ENCODE measurements around the gene SCAPER. TPM values are rescaled to one million over a fixed set of nuclear protein-coding genes. Genes with fewer than 3 reads are reported as not detected.

SCAPER gene
- total RNA-seq, 6 donors from 2014 or later = 14.4 to 67.1 (median 27.6) TPM

DNA sequence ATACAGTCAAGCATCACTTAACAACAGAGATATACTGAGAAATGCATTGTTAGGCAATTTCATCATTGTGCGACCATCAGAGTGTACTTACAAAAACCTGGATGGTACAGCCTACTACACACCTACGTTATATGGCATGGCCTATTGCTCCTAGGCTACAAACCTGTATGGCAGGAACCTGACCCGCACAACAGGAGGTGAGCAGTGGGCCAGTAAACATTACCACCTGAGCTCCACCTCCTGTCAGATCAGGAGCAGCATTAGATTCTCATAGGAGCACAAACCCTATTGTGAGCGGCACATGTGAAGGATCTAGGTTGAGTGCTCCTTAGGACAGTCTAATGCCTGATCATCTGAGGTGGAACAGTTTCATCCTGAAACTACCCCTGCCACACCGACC is 89.7 kb downstream of the SCAPER start:
- Histone ChIP-seq H3K9me3 (no peaks in the 10 kb centered on the region), H3K27me3 (no peaks in the 10 kb centered on the region), H3K4me3 (no peak overlapping the region), H3K36me3 (no peaks in the 10 kb centered on the region), H3K27ac (no peak overlapping the region), H3K4me1 (no peaks in the 10 kb centered on the region)
- TF ChIP-seq POLR2A (IDR thresholded peaks at IDR 0.05) (no peak), EP300 (IDR thresholded peaks at IDR 0.05) (no peak), POLR2AphosphoS5 (IDR thresholded peaks at IDR 0.05) (no peak)
- TF ChIP-seq, protein P1, sequence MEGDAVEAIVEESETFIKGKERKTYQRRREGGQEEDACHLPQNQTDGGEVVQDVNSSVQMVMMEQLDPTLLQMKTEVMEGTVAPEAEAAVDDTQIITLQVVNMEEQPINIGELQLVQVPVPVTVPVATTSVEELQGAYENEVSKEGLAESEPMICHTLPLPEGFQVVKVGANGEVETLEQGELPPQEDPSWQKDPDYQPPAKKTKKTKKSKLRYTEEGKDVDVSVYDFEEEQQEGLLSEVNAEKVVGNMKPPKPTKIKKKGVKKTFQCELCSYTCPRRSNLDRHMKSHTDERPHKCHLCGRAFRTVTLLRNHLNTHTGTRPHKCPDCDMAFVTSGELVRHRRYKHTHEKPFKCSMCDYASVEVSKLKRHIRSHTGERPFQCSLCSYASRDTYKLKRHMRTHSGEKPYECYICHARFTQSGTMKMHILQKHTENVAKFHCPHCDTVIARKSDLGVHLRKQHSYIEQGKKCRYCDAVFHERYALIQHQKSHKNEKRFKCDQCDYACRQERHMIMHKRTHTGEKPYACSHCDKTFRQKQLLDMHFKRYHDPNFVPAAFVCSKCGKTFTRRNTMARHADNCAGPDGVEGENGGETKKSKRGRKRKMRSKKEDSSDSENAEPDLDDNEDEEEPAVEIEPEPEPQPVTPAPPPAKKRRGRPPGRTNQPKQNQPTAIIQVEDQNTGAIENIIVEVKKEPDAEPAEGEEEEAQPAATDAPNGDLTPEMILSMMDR (IDR thresholded peaks at IDR 0.05) = no peak
- WGBS, 2 donors = 94 to 97% methylated on average over 3 to 5 of the region's 5 CpGs
- ATAC-seq (ENCODE audit: low FRiP score in 2 of 2) (no peak), DNase-seq (no peak)

DNA sequence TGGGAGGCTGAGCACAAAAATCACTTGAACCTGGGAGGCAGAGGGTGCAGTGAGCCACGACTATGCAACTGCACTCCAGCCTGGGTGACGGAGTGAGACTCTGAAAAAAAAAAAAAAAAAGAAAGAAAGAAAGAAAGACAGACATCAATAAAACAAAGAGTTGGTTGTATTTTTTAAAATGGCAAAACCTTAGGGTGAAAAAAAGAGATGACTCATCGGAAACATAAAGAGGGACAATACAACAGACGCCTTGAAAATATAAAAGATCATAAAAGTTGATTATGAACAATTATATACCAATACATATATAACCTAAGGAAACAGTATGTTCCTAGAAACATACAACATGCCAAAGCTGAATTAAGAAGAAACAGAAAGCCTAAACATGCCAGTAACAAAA is 92.8 kb downstream of the SCAPER start:
- 92 to 98% methylated on average over 4 of the region's 4 CpGs for WGBS, 2 donors
- Histone ChIP-seq H3K27me3 (no peaks in the 10 kb centered on the region), H3K4me3 (no peak overlapping the region), H3K36me3 (no peaks in the 10 kb centered on the region), H3K27ac (no peak overlapping the region), H3K9me3 (no peaks in the 10 kb centered on the region), H3K4me1 (no peaks in the 10 kb centered on the region)
- DNase-seq (no peak), ATAC-seq (ENCODE audit: low FRiP score in 2 of 2) (no peak)
- no peak for TF ChIP-seq POLR2A (IDR thresholded peaks at IDR 0.05)
- TF ChIP-seq, protein P1 (IDR thresholded peaks at IDR 0.05) = no peak
- no peak for TF ChIP-seq EP300 (IDR thresholded peaks at IDR 0.05)
- TF ChIP-seq POLR2AphosphoS5 (IDR thresholded peaks at IDR 0.05) = no peak

DNA sequence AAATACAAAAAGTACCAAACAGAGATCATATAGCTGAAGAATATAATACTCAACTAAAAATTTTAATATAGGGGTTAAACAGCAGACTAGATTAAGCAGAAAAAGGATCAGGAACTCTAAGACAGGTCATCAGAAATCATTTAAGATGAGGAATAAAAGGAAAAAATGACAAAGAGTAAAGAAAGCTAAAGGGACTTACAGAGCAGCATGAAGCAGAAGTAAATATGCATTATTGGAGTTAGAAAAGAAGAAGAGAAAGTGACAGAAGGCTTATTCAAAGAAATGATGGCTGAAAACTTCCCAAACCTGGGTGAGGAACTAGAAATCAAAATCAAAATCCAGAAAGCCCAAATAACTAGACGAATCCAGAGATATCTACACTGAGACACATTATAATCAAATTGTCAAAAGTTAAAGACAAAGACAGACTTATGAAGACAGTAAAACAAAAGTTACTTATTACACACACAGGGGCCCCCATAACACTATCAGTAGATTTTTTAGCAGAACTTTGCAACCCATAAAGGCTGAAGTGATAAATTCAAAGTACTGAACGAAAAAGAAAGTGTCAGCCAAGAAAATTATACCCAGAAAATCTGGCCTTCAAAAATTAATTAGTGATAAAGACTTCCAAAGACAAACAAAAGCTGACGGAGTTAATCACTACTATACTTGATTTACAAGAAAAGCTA is 95.6 kb downstream of the SCAPER start:
- Histone ChIP-seq H3K36me3 (no peaks in the 10 kb centered on the region), H3K9me3 (no peaks in the 10 kb centered on the region), H3K27me3 (no peaks in the 10 kb centered on the region), H3K27ac (no peak overlapping the region), H3K4me3 (no peak overlapping the region), H3K4me1 (no peaks in the 10 kb centered on the region)
- no peak for ATAC-seq (ENCODE audit: low FRiP score in 2 of 2)
- DNase-seq = no peak
- WGBS, 2 donors = 91 to 93% methylated on average over 3 of the region's 3 CpGs
- TF ChIP-seq, protein P1 (IDR thresholded peaks at IDR 0.05) = no peak
- TF ChIP-seq EP300 (IDR thresholded peaks at IDR 0.05) (no peak), POLR2AphosphoS5 (IDR thresholded peaks at IDR 0.05) (no peak), POLR2A (IDR thresholded peaks at IDR 0.05) (no peak)

DNA sequence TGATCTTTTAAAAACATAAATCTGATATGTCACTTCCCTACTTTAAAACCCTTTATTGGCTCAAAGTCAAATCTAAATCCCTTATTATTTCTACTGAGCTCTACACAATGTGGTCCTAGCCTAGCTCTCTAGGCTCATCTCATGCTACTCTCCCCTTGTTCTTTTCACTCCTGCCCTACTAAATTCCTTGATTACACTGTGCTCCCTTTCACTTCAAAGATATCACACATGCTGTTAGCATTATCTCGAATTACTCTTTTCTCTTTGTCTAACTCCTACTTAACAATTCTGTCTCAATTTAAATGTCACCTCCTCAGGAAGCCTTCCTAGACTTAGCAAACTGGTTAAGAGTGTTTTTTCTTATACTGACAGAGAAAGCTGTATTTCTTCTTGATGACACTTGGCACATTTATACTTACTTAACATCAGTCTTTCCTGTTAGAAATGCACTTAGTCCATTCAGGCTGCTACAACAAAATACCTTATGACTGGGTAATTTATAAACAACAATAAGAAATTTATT is 102.0 kb downstream of the SCAPER start:
- H3K36me3 ChIP-seq = peaks cover 0 to 31% (median 13%) of the 10 kb centered on the region in 4 donors
- H3K4me3 ChIP-seq = no peak overlapping the region
- 71 to 75% methylated on average over 1 of the region's 1 CpG for WGBS, 2 donors
- H3K27ac ChIP-seq = no peak overlapping the region
- TF ChIP-seq, protein P1 (IDR thresholded peaks at IDR 0.05) = no peak
- TF ChIP-seq POLR2A (IDR thresholded peaks at IDR 0.05) = no peak
- TF ChIP-seq POLR2AphosphoS5 (IDR thresholded peaks at IDR 0.05) = no peak
- DNase-seq = no peak
- no peaks in the 10 kb centered on the region for H3K27me3 ChIP-seq
- no peak for ATAC-seq (ENCODE audit: low FRiP score in 2 of 2)
- H3K9me3 ChIP-seq = no peaks in the 10 kb centered on the region
- no peaks in the 10 kb centered on the region for H3K4me1 ChIP-seq

DNA sequence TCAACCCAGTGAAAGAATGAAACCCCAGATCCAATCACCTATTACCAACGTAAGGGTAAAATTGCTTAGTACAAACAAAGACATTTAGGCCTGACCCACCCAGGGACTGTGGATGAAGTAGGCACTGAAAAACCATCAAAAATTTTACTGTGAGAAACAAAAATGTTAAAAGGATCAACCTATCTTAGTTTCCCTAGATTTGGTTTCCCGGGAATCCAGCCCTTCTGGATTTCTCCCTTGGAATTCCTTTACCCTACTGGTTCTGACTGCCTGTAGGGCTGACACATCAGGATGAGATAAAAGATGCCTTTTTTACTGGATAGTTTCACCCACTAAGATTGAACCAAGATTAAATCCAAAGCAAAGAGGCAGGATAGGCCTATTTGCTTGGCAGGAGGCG is 102.7 kb downstream of the SCAPER start:
- no peaks in the 10 kb centered on the region for H3K4me1 ChIP-seq
- no peak overlapping the region for H3K27ac ChIP-seq
- H3K9me3 ChIP-seq = no peaks in the 10 kb centered on the region
- DNase-seq (no peak), ATAC-seq (ENCODE audit: low FRiP score in 2 of 2) (no peak)
- TF ChIP-seq, protein P1 (IDR thresholded peaks at IDR 0.05) = no peak
- TF ChIP-seq POLR2AphosphoS5 (IDR thresholded peaks at IDR 0.05) (no peak), EP300 (IDR thresholded peaks at IDR 0.05) (no peak), POLR2A (IDR thresholded peaks at IDR 0.05) (no peak)
- H3K4me3 ChIP-seq = no peak overlapping the region
- no peaks in the 10 kb centered on the region for H3K27me3 ChIP-seq
- 94 to 99% methylated on average over 3 of the region's 3 CpGs for WGBS, 2 donors
- peaks cover 0 to 31% (median 13%) of the 10 kb centered on the region in 4 donors for H3K36me3 ChIP-seq

Data from upper lobe of left lung (tissue), 6 donors.